ENCODE data around the gene ITGB1BP1.

ITGB1BP1 gene

GRCh38 chr2:9418746-9419145 is 4.6 kb downstream of the ITGB1BP1 start:
- no peak for DNase-seq (ENCODE audit: low read depth)
- H3K4me3 ChIP-seq (ENCODE audit: low read depth, low read length), result no peak overlapping the region
- no peak for TF ChIP-seq CTCF (IDR thresholded peaks at IDR 0.05; ENCODE audit: low read depth, low read length, missing control alignments)

GRCh38 chr2:9417725-9418124 is 5.6 kb downstream of the ITGB1BP1 start:
- TF ChIP-seq CTCF (IDR thresholded peaks at IDR 0.05; ENCODE audit: low read depth, low read length, missing control alignments), result no peak
- no peak for DNase-seq (ENCODE audit: low read depth)

GRCh38 chr2:9416962-9417316 is 6.4 kb downstream of the ITGB1BP1 start:
- no peak for DNase-seq (ENCODE audit: low read depth)
- no peak overlapping the region for H3K4me3 ChIP-seq (ENCODE audit: low read depth, low read length)
- no peak for TF ChIP-seq CTCF (IDR thresholded peaks at IDR 0.05; ENCODE audit: low read depth, low read length, missing control alignments)

More at GRCh38 chr2:9417725-9418124, 5.6 kb downstream of the ITGB1BP1 start:
- no peak overlapping the region for H3K4me3 ChIP-seq (ENCODE audit: low read depth, low read length)

GRCh38 chr2:9416267-9416961 is 6.9 kb downstream of the ITGB1BP1 start:
- no peak for TF ChIP-seq CTCF (IDR thresholded peaks at IDR 0.05; ENCODE audit: low read depth, low read length, missing control alignments)

GRCh38 chr2:9415516-9416169 is 7.7 kb downstream of the ITGB1BP1 start:
- no peak for DNase-seq (ENCODE audit: low read depth)
- no peak for TF ChIP-seq CTCF (IDR thresholded peaks at IDR 0.05; ENCODE audit: low read depth, low read length, missing control alignments)
- no peak overlapping the region for H3K4me3 ChIP-seq (ENCODE audit: low read depth, low read length)

More at GRCh38 chr2:9416267-9416961, 6.9 kb downstream of the ITGB1BP1 start:
- DNase-seq (ENCODE audit: low read depth), result no peak
- H3K4me3 ChIP-seq (ENCODE audit: low read depth, low read length), result no peak overlapping the region

GRCh38 chr2:9412781-9413180 is 10.5 kb downstream of the ITGB1BP1 start:
- TF ChIP-seq CTCF (IDR thresholded peaks at IDR 0.05; ENCODE audit: low read depth, low read length, missing control alignments), result no peak
- DNase-seq (ENCODE audit: low read depth), result no peak
- H3K4me3 ChIP-seq (ENCODE audit: low read depth, low read length), result no peak overlapping the region

GRCh38 chr2:9410108-9410507 is 13.2 kb downstream of the ITGB1BP1 start:
- no peak for TF ChIP-seq CTCF (IDR thresholded peaks at IDR 0.05; ENCODE audit: low read depth, low read length, missing control alignments)

More at GRCh38 chr2:9410108-9410507, 13.2 kb downstream of the ITGB1BP1 start:
- no peak for DNase-seq (ENCODE audit: low read depth)
- no peak overlapping the region for H3K4me3 ChIP-seq (ENCODE audit: low read depth, low read length)

Data from GM12864 (cell line).